GM12891 (cell line): ENCODE data around the gene ACTC1.

ENCODE experiments used
- POLR2A ChIP-seq: IDR thresholded peaks from 2 replicates; pipeline ENCODE4 v1.6.1; 2011; ENCODE audit warnings: low read depth, low read length, control low read depth
- POLR2AphosphoS5 ChIP-seq: IDR thresholded peaks from 2 replicates; pipeline ENCODE4 v1.6.1; 2011; ENCODE audit warnings: low read depth, low read length, control low read depth
- SPI1 ChIP-seq: IDR thresholded peaks from 2 replicates; pipeline ENCODE4 v1.6.1; 2011; ENCODE audit warnings: low read depth, low read length, control low read depth
- TAF1 ChIP-seq: IDR thresholded peaks from 2 replicates; pipeline ENCODE4 v1.6.1; 2011; ENCODE audit warnings: low read depth, low read length, control low read depth

DNA sequence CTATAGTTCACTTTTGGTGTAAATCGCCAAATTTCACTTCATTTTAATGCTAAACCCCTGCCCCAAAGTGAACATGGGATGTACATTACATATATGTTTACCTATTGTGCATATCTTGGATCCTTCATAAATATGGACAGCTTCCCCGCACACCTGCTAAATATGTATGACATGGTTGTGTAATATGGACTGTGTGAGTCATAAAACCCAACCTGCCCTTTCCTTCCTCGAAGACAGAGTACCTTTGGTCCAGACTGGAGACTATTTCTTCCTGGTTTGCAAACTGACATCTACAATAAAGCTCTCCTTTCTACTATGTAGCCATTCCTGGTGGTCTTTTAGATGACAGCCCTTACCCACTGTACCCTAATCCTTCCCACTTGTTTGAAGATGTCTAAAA is 12.4 kb downstream of the ACTC1 start:
- TF ChIP-seq POLR2AphosphoS5 (no peak), POLR2A (no peak), SPI1 (no peak), TAF1 (no peak)
